Liver (tissue), 9 donors: ENCODE measurements around the gene FMN2. TPM values are rescaled to one million over a fixed set of nuclear protein-coding genes. Genes with fewer than 3 reads are reported as not detected.

Source experiments
- DNase-seq: peaks from one replicate; pipeline ENCODE4 v3.0.0-alpha.2; 2017; ENCODE audit warnings: low spot score
- H3K27ac ChIP-seq, 2 donors: one replicate each; pipeline ENCODE4 v1.7.0; 2013; ENCODE audit warnings: inconsistent platforms in 2 of 2, low read length in 2 of 2, control low read depth in 1 of 2, low read depth in 1 of 2, mild to moderate bottlenecking in 1 of 2
- H3K27me3 ChIP-seq, 4 donors: one replicate each; pipeline versions ENCODE4 v1.6.1 to v1.7.0; 2013; ENCODE audit warnings: low read length in 3 of 4, inconsistent platforms in 1 of 4, mild to moderate bottlenecking in 1 of 4, moderate library complexity in 1 of 4; ENCODE audit not compliant: control insufficient read depth in 4 of 4, insufficient read depth in 4 of 4
- H3K36me3 ChIP-seq, 4 donors: one replicate each; pipeline versions ENCODE4 v1.6.1 to v1.7.0; 2013; ENCODE audit warnings: low read length in 3 of 4, mild to moderate bottlenecking in 3 of 4, low read depth in 1 of 4, moderate library complexity in 1 of 4; ENCODE audit not compliant: control insufficient read depth in 4 of 4, insufficient read depth in 3 of 4
- H3K4me1 ChIP-seq, 4 donors: one replicate each; pipeline versions ENCODE4 v1.6.1 to v1.7.0; 2013; ENCODE audit warnings: low read length in 3 of 4, mild to moderate bottlenecking in 3 of 4, moderate library complexity in 1 of 4; ENCODE audit not compliant: control insufficient read depth in 4 of 4, insufficient read depth in 4 of 4
- H3K4me3 ChIP-seq, 3 donors: one replicate each; pipeline versions ENCODE4 v1.6.1 to v1.7.0; 2013; ENCODE audit warnings: low read length in 3 of 3, control low read depth in 1 of 3, low read depth in 1 of 3, mild to moderate bottlenecking in 1 of 3
- H3K9ac ChIP-seq, 2 donors: one replicate each; pipeline ENCODE4 v1.7.0; 2013; ENCODE audit warnings: low read length in 2 of 2, mild to moderate bottlenecking in 2 of 2, moderate library complexity in 2 of 2, control low read depth in 1 of 2, low read depth in 1 of 2
- H3K9me3 ChIP-seq, 4 donors: one replicate each; pipeline versions ENCODE4 v1.6.1 to v1.7.0; 2013; ENCODE audit warnings: low read length in 3 of 4; ENCODE audit not compliant: control insufficient read depth in 4 of 4
- EGR1 ChIP-seq, 2 donors: IDR thresholded peaks; 2 replicates each; pipeline ENCODE4 v1.6.1; 2016 to 2018; ENCODE audit warnings: antibody characterized with exemption in 2 of 2, low read depth in 2 of 2
- FOXA2 ChIP-seq: IDR thresholded peaks from 2 replicates; pipeline ENCODE4 v1.6.1; 2016; ENCODE audit warnings: antibody characterized with exemption
- GABPA ChIP-seq, 2 donors: IDR thresholded peaks in 1 of 2; conservative IDR thresholded peaks in 1 of 2; 2 replicates each; pipeline ENCODE4 v1.6.1; 2016; ENCODE audit warnings: antibody characterized with exemption in 2 of 2, mild to moderate bottlenecking in 1 of 2, moderate library complexity in 1 of 2
- HNF4G ChIP-seq: IDR thresholded peaks from 2 replicates; pipeline ENCODE4 v1.6.1; 2016; ENCODE audit warnings: antibody characterized with exemption
- JUND ChIP-seq, 2 donors: IDR thresholded peaks; 2 replicates each; pipeline ENCODE4 v1.6.1; 2016; ENCODE audit warnings: antibody characterized with exemption in 2 of 2
- NR2F2 ChIP-seq: IDR thresholded peaks from 2 replicates; pipeline ENCODE4 v1.6.1; 2016; ENCODE audit warnings: antibody characterized with exemption
- RAD21 ChIP-seq, 2 donors: IDR thresholded peaks; 2 replicates each; pipeline ENCODE4 v1.6.1; 2016; ENCODE audit warnings: antibody characterized with exemption in 2 of 2, mild to moderate bottlenecking in 2 of 2
- RXRA ChIP-seq, 2 donors: IDR thresholded peaks; 2 replicates each; pipeline ENCODE4 v1.6.1; 2017 to 2018; ENCODE audit warnings: antibody characterized with exemption in 2 of 2, mild to moderate bottlenecking in 1 of 2
- SP1 ChIP-seq: IDR thresholded peaks from 2 replicates; pipeline ENCODE4 v1.6.1; 2018; ENCODE audit warnings: antibody characterized with exemption, mild to moderate bottlenecking
- YY1 ChIP-seq: IDR thresholded peaks from 2 replicates; pipeline ENCODE4 v1.6.1; 2016; ENCODE audit warnings: antibody characterized with exemption, mild to moderate bottlenecking
- WGBS: extraction: QIAGEN DNeasy Blood & Tissue Kit; methylation state at CpG from one replicate; pipeline ENCODE4 v1.1.7; 2013; 5-methylcytosine and 5-hydroxymethylcytosine counted together
- polyA plus RNA-seq, 2 donors: library from polyadenylated mRNA; stranded (reverse) in 1 of 2; unstranded in 1 of 2; fragments of 200-250 nt in 1 of 2; fragments of >200 nt in 1 of 2; fragmentation: Nextera tagmentation in 1 of 2; extraction: Ambion mirVana in 1 of 2; gene quantifications; one replicate each; pipeline versions ENCODE4 v1.2.1 to v1.2.3, GENCODE V29; 2013 to 2015
- total RNA-seq, 2 donors: library from RNA; depleted of rRNA; stranded (reverse); fragments of >200 nt; gene quantifications; one replicate each; pipeline ENCODE4 v1.2.3, GENCODE V29; 2014
- TF ChIP-seq, protein P1 (sequence below): IDR thresholded peaks from 2 replicates; pipeline ENCODE4 v1.6.1; 2016; ENCODE audit warnings: antibody characterized with exemption
- TF ChIP-seq, protein P2 (sequence below): IDR thresholded peaks from 2 replicates; pipeline ENCODE4 v1.6.1; 2016; ENCODE audit warnings: antibody characterized with exemption, mild to moderate bottlenecking
- TF ChIP-seq, protein P3 (sequence below): IDR thresholded peaks from 2 replicates; pipeline ENCODE4 v1.6.1; 2016; ENCODE audit warnings: antibody characterized with exemption
- donor health status: healthy.
- donor health status: healthy.
- donor health status: healthy.
- donor health status: healthy.
- donor health status: healthy.

Gene FMN2
- total and polyA plus RNA-seq, 4 donors: 0.17 TPM; not detected in 3

GRCh38 chr1:240462766-240463395, 371.2 kb downstream of the FMN2 start:
- Histone ChIP-seq H3K27ac (no peak overlapping the region), H3K27me3 (no peaks in the 10 kb centered on the region), H3K9me3 (no peaks in the 10 kb centered on the region), H3K9ac (no peak overlapping the region), H3K36me3 (no peaks in the 10 kb centered on the region), H3K4me1 (no peaks in the 10 kb centered on the region), H3K4me3 (no peak overlapping the region)
- TF ChIP-seq JUND (IDR thresholded peaks at IDR 0.05) (no peak), SP1 (no peak), RAD21 (IDR thresholded peaks at IDR 0.05) (no peak)
- TF ChIP-seq, protein P1, sequence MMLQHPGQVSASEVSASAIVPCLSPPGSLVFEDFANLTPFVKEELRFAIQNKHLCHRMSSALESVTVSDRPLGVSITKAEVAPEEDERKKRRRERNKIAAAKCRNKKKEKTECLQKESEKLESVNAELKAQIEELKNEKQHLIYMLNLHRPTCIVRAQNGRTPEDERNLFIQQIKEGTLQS: no peak
- no peak for DNase-seq
- 83% methylated on average over 7 of the region's 7 CpGs for WGBS

- Histone ChIP-seq H3K27me3 (no peaks in the 10 kb centered on the region), H3K36me3 (no peaks in the 10 kb centered on the region), H3K27ac (no peak overlapping the region), H3K9ac (no peak overlapping the region), H3K9me3 (no peaks in the 10 kb centered on the region), H3K4me1 (no peaks in the 10 kb centered on the region), H3K4me3 (no peak overlapping the region)
- 87% methylated on average over 2 of the region's 2 CpGs for WGBS
- TF ChIP-seq, protein P2, sequence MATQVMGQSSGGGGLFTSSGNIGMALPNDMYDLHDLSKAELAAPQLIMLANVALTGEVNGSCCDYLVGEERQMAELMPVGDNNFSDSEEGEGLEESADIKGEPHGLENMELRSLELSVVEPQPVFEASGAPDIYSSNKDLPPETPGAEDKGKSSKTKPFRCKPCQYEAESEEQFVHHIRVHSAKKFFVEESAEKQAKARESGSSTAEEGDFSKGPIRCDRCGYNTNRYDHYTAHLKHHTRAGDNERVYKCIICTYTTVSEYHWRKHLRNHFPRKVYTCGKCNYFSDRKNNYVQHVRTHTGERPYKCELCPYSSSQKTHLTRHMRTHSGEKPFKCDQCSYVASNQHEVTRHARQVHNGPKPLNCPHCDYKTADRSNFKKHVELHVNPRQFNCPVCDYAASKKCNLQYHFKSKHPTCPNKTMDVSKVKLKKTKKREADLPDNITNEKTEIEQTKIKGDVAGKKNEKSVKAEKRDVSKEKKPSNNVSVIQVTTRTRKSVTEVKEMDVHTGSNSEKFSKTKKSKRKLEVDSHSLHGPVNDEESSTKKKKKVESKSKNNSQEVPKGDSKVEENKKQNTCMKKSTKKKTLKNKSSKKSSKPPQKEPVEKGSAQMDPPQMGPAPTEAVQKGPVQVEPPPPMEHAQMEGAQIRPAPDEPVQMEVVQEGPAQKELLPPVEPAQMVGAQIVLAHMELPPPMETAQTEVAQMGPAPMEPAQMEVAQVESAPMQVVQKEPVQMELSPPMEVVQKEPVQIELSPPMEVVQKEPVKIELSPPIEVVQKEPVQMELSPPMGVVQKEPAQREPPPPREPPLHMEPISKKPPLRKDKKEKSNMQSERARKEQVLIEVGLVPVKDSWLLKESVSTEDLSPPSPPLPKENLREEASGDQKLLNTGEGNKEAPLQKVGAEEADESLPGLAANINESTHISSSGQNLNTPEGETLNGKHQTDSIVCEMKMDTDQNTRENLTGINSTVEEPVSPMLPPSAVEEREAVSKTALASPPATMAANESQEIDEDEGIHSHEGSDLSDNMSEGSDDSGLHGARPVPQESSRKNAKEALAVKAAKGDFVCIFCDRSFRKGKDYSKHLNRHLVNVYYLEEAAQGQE: no peak
- TF ChIP-seq EGR1 (IDR thresholded peaks at IDR 0.05; ENCODE audit: low read depth in 2 of 2) (no peak), HNF4G (no peak), SP1 (no peak), RAD21 (IDR thresholded peaks at IDR 0.05) (no peak), GABPA (IDR thresholded peaks at IDR 0.05 in 1 of 2, conservative IDR thresholded peaks at IDR 0.05 in 1 of 2) (no peak)
- DNase-seq: no peak
Observed at GRCh38 chr1:240464099-240464498, 372.4 kb downstream of the FMN2 start.

DNA sequence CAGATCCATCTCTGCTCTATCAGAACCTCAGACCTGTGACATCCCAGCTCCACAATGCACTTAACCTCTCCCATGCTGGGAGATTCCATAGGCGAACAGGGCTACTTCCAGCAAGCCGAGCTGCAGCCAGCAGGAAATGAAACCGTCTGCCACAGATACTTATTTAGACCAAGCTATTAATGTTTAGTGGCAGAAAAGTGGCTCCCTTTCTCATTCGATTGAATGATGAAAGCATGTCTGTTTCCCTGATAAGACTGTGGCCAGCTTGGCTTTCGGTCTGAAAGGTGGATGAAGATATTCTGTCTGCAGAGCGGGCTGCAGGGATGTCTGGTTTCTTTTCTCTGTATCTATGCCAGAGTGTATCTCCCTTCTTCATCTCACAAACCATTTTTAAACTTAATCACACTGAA, 373.9 kb downstream of the FMN2 start:
- WGBS: 54% methylated on average over 6 of the region's 6 CpGs
- Histone ChIP-seq H3K4me1 (no peaks in the 10 kb centered on the region), H3K36me3 (no peaks in the 10 kb centered on the region), H3K9ac (no peak overlapping the region), H3K4me3 (no peak overlapping the region), H3K27ac (no peak overlapping the region), H3K27me3 (no peaks in the 10 kb centered on the region), H3K9me3 (no peaks in the 10 kb centered on the region)
- no peak for DNase-seq
- TF ChIP-seq FOXA2 (no peak), RAD21 (IDR thresholded peaks at IDR 0.05) (no peak), RXRA (IDR thresholded peaks at IDR 0.05) (no peak), YY1 (no peak), NR2F2 (no peak)
- TF ChIP-seq, protein P3, sequence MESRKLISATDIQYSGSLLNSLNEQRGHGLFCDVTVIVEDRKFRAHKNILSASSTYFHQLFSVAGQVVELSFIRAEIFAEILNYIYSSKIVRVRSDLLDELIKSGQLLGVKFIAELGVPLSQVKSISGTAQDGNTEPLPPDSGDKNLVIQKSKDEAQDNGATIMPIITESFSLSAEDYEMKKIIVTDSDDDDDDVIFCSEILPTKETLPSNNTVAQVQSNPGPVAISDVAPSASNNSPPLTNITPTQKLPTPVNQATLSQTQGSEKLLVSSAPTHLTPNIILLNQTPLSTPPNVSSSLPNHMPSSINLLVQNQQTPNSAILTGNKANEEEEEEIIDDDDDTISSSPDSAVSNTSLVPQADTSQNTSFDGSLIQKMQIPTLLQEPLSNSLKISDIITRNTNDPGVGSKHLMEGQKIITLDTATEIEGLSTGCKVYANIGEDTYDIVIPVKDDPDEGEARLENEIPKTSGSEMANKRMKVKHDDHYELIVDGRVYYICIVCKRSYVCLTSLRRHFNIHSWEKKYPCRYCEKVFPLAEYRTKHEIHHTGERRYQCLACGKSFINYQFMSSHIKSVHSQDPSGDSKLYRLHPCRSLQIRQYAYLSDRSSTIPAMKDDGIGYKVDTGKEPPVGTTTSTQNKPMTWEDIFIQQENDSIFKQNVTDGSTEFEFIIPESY: no peak
- TF ChIP-seq, protein P2: no peak
